Large intestine (tissue), 3 donors: ENCODE data around the gene WDFY4. TPM values are rescaled to one million over a fixed set of nuclear protein-coding genes. Genes with fewer than 3 reads are reported as not detected.

Source experiments
- DNase-seq, 2 donors: peaks; one replicate each; pipeline versions ENCODE4 v3.0.0 to v3.0.0-alpha.2; 2013
- H3K27ac ChIP-seq: one replicate; pipeline ENCODE4 v1.5.1; 2013; ENCODE audit warnings: low read length
- H3K27me3 ChIP-seq: 2 replicates; pipeline ENCODE4 v1.6.1; 2013; ENCODE audit warnings: low read length; ENCODE audit not compliant: control insufficient read depth, insufficient read depth
- H3K36me3 ChIP-seq: 2 replicates; pipeline ENCODE4 v1.6.1; 2013; ENCODE audit warnings: low read length; ENCODE audit not compliant: control insufficient read depth, insufficient read depth
- H3K4me1 ChIP-seq: one replicate; pipeline ENCODE4 v1.6.1; 2013; ENCODE audit warnings: low read length; ENCODE audit not compliant: control insufficient read depth, insufficient read depth
- H3K4me3 ChIP-seq: one replicate; pipeline ENCODE4 v1.5.1; 2013; ENCODE audit warnings: low read length
- H3K9me3 ChIP-seq: one replicate; pipeline ENCODE4 v1.6.1; 2013; ENCODE audit warnings: mild to moderate bottlenecking, low read depth, low read length, moderate library complexity; ENCODE audit not compliant: control insufficient read depth
- WGBS: methylation state at CpG from one replicate; pipeline ENCODE4 v1.1.5; 2013; ENCODE audit warnings: low lambda C conversion rate; ENCODE audit not compliant: insufficient coverage; 5-methylcytosine and 5-hydroxymethylcytosine counted together
- polyA plus RNA-seq: library from polyadenylated mRNA; unstranded; fragments of 120-200 nt; gene quantifications from one replicate; pipeline ENCODE4 v1.2.1, GENCODE V29; 2013

WDFY4 gene
- polyA plus RNA-seq, 1 donor: 3.5 TPM

- Histone ChIP-seq H3K9me3 (no peaks in the 10 kb centered on the region), H3K4me3 (no peak overlapping the region), H3K36me3 (no peaks in the 10 kb centered on the region), H3K27me3 (peaks cover 7% of the 10 kb centered on the region), H3K27ac (no peak overlapping the region), H3K4me1 (no peaks in the 10 kb centered on the region)
- no CpG with 5 or more reads among the region's 5 CpGs for WGBS
- peak in 1 of 2 donors; percentile 20 for DNase-seq
These were observed 23.5 kb downstream of the WDFY4 start for GRCh38 chr10:48708144-48708543.

- Histone ChIP-seq H3K27me3 (peaks cover 3% of the 10 kb centered on the region), H3K27ac (no peak overlapping the region), H3K36me3 (no peaks in the 10 kb centered on the region), H3K4me3 (no peak overlapping the region), H3K4me1 (no peaks in the 10 kb centered on the region), H3K9me3 (no peaks in the 10 kb centered on the region)
- DNase-seq: no peak
- no CpG with 5 or more reads among the region's 6 CpGs for WGBS
These were observed 26.1 kb downstream of the WDFY4 start for GRCh38 chr10:48710647-48711275.

GRCh38 chr10:48711830-48712229, 27.2 kb downstream of the WDFY4 start:
- Histone ChIP-seq H3K27me3 (no peaks in the 10 kb centered on the region), H3K4me1 (no peaks in the 10 kb centered on the region), H3K27ac (no peak overlapping the region), H3K9me3 (no peaks in the 10 kb centered on the region), H3K4me3 (no peak overlapping the region), H3K36me3 (no peaks in the 10 kb centered on the region)
- DNase-seq: no peak
- WGBS: no CpG with 5 or more reads among the region's 3 CpGs

GRCh38 chr10:48714088-48714487, 29.4 kb downstream of the WDFY4 start:
- no peaks in the 10 kb centered on the region for H3K4me1 ChIP-seq
- DNase-seq: no peak
- H3K36me3 ChIP-seq: no peaks in the 10 kb centered on the region
- no peaks in the 10 kb centered on the region for H3K27me3 ChIP-seq
- no peaks in the 10 kb centered on the region for H3K9me3 ChIP-seq
- H3K4me3 ChIP-seq: no peak overlapping the region
- H3K27ac ChIP-seq: no peak overlapping the region

GRCh38 chr10:48716416-48716815, 31.7 kb downstream of the WDFY4 start:
- Histone ChIP-seq H3K4me1 (peaks cover 5% of the 10 kb centered on the region), H3K4me3 (no peak overlapping the region), H3K36me3 (no peaks in the 10 kb centered on the region), H3K9me3 (no peaks in the 10 kb centered on the region), H3K27ac (no peak overlapping the region), H3K27me3 (no peaks in the 10 kb centered on the region)
- DNase-seq: no peak
- WGBS: 80% methylated on average over 1 of the region's 4 CpGs

GRCh38 chr10:48720611-48721010, 35.9 kb downstream of the WDFY4 start:
- no peak overlapping the region for H3K4me3 ChIP-seq
- peak; percentile 64 to 78 for DNase-seq
- H3K9me3 ChIP-seq: no peaks in the 10 kb centered on the region
- H3K4me1 ChIP-seq: peaks cover 16% of the 10 kb centered on the region
- no peaks in the 10 kb centered on the region for H3K27me3 ChIP-seq
- H3K27ac ChIP-seq: peak overlapping the region; percentile 21
- H3K36me3 ChIP-seq: no peaks in the 10 kb centered on the region
- no CpG with 5 or more reads among the region's 5 CpGs for WGBS

- DNase-seq: peak; percentile 75 to 77
These were observed 37.8 kb downstream of the WDFY4 start for GRCh38 chr10:48722153-48723145.

GRCh38 chr10:48724127-48724526, 39.5 kb downstream of the WDFY4 start:
- no peak overlapping the region for H3K27ac ChIP-seq
- WGBS: no CpG with 5 or more reads among the region's 7 CpGs
- no peak overlapping the region for H3K4me3 ChIP-seq
- no peak for DNase-seq
- H3K9me3 ChIP-seq: no peaks in the 10 kb centered on the region
- H3K36me3 ChIP-seq: no peaks in the 10 kb centered on the region
- H3K4me1 ChIP-seq: peaks cover 16% of the 10 kb centered on the region
- H3K27me3 ChIP-seq: no peaks in the 10 kb centered on the region

More at GRCh38 chr10:48722153-48723145, 37.8 kb downstream of the WDFY4 start:
- no CpG with 5 or more reads among the region's 11 CpGs for WGBS
- Histone ChIP-seq H3K27me3 (no peaks in the 10 kb centered on the region), H3K9me3 (no peaks in the 10 kb centered on the region), H3K27ac (peak overlapping the region; percentile 38), H3K36me3 (no peaks in the 10 kb centered on the region), H3K4me3 (no peak overlapping the region), H3K4me1 (peaks cover 16% of the 10 kb centered on the region)

- H3K27me3 ChIP-seq: no peaks in the 10 kb centered on the region
- H3K4me3 ChIP-seq: no peak overlapping the region
- no peaks in the 10 kb centered on the region for H3K36me3 ChIP-seq
- peaks cover 16% of the 10 kb centered on the region for H3K4me1 ChIP-seq
- DNase-seq: no peak
- no peaks in the 10 kb centered on the region for H3K9me3 ChIP-seq
- H3K27ac ChIP-seq: no peak overlapping the region
- WGBS: no CpG with 5 or more reads among the region's 4 CpGs
These were observed 41.0 kb downstream of the WDFY4 start for GRCh38 chr10:48725708-48726107.

GRCh38 chr10:48727866-48728265, 43.2 kb downstream of the WDFY4 start:
- Histone ChIP-seq H3K4me1 (no peaks in the 10 kb centered on the region), H3K27ac (no peak overlapping the region), H3K36me3 (no peaks in the 10 kb centered on the region), H3K9me3 (no peaks in the 10 kb centered on the region), H3K4me3 (no peak overlapping the region), H3K27me3 (no peaks in the 10 kb centered on the region)
- DNase-seq: no peak
- 20% methylated on average over 1 of the region's 3 CpGs for whole genome bisulfite sequencing
